Measurements from ENCODE around the gene GPX8.
A peak's percentile ranks its signal among the peaks of the same experiment; 100 is the strongest.

Gene GPX8

GRCh38 chr5:55172937-55173686 lies 13.1 kb downstream of the GPX8 start, which contains the start of gene CDC20B:
Gene CDC20B (minus strand): TSS chr5:55173177. CDS start chr5:55173000, 177 bp downstream.
- peak; percentile 98 for DNase-seq

GRCh38 chr5:55173687-55174230 lies 13.8 kb downstream of the GPX8 start:
- peak; percentile 92 for DNase-seq

- DNase-seq: peak; percentile 72
These were observed 15.8 kb downstream of the GPX8 start for GRCh38 chr5:55175781-55176175.

- DNase-seq: peak; percentile 99
These were observed 16.3 kb downstream of the GPX8 start for GRCh38 chr5:55176176-55176818.

GRCh38 chr5:55177078-55177477 lies 17.1 kb downstream of the GPX8 start:
- peak; percentile 36 for DNase-seq

- DNase-seq: no peak
These were observed 20.0 kb downstream of the GPX8 start for GRCh38 chr5:55180016-55180415.

- DNase-seq: peak; percentile 93
These were observed 27.4 kb downstream of the GPX8 start for GRCh38 chr5:55187370-55187769.

GRCh38 chr5:55188656-55189540 lies 28.9 kb downstream of the GPX8 start:
- peak; percentile 96 for DNase-seq

GRCh38 chr5:55191165-55191564 lies 31.2 kb downstream of the GPX8 start:
- DNase-seq: no peak

GRCh38 chr5:55205001-55205400 lies 45.0 kb downstream of the GPX8 start:
- no peak for DNase-seq

- peak; percentile 62 for DNase-seq
These were observed 51.4 kb downstream of the GPX8 start for GRCh38 chr5:55211184-55211874.

Measured in NCI-H69 (cell line).